Suprapubic skin (tissue), 4 donors: Measurements from ENCODE around the gene PTPRN2.

Experiments used
- CTCF ChIP-seq, 2 donors: fragments of 200-600 bp in 1 of 2; fragments of 450-650 bp in 1 of 2; sonication (generic) in 1 of 2; IDR thresholded peaks; one replicate each; pipeline ENCODE4 v1.5.1; 2016 to 2019; ENCODE audit warnings: antibody characterized with exemption in 2 of 2, mild to moderate bottlenecking in 1 of 2, moderate library complexity in 1 of 2
- POLR2A ChIP-seq, 2 donors: fragments of 450-650 bp; IDR thresholded peaks; one replicate each; pipeline ENCODE4 v1.6.1; 2017; ENCODE audit warnings: antibody characterized with exemption in 2 of 2, mild to moderate bottlenecking in 2 of 2, moderate library complexity in 2 of 2
- POLR2AphosphoS5 ChIP-seq, 3 donors: sonication (generic); formaldehyde crosslinking; IDR thresholded peaks; one replicate each; pipeline ENCODE4 v1.6.1; 2017; ENCODE audit warnings: antibody characterized with exemption in 3 of 3

GRCh38 chr7:157901166-157901565, 686.5 kb downstream of the PTPRN2 start:
- TF ChIP-seq CTCF (IDR thresholded peaks at IDR 0.05) (no peak), POLR2AphosphoS5 (IDR thresholded peaks at IDR 0.05) (no peak), POLR2A (IDR thresholded peaks at IDR 0.05) (no peak)
